ENCODE results near the gene SOS2. TPM values are rescaled to one million over a fixed set of nuclear protein-coding genes. Genes with fewer than 3 reads are reported as not detected.

Gene SOS2
- total and polyA plus RNA-seq, 2 of the 8 experiments (the other 6 are each of a cell fraction or from before 2014, with no cell fraction given) = 2.8 to 12.7 TPM

DNA sequence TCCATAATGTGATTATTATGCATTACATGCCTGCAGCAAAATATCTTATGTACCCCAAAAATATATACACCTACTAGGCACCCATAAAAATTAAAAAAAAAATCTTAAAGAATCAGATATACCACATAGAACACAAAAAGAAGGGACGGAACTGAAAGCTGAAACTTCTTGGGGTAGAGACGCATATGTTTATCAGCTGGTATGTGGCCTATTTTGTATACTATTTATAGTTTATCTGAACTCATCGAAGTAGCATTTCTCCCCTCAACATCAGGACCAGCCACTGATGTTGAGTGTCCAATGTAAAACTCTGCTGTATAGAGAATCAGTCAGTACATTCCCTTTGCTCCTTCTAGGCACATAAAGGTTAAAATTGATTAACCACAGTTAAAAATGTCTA, 22.9 kb upstream of the SOS2 start:
- H2BK120ac ChIP-seq (replicated peaks; ENCODE audit: low read depth, low read length) = no peak overlapping the region
- H4K8ac ChIP-seq (ENCODE audit: extremely low read depth, insufficient read depth, low read length) = no peak overlapping the region
- H3K56ac ChIP-seq (replicated peaks; ENCODE audit: insufficient read length, low read depth, low read length) = no peak overlapping the region
- H2AFZ ChIP-seq (ENCODE audit: low read length) = no peak overlapping the region
- no peaks in the 10 kb centered on the region for H4K20me1 ChIP-seq (replicated peaks in 1 of 2; ENCODE audit: control insufficient read depth in 1 of 2, insufficient read depth in 2 of 2, low read length in 2 of 2)
- DNase-seq (ENCODE audit: low read depth in 1 of 2, low spot score in 2 of 2) (no peak), FAIRE-seq (no peak)
- H2BK15ac ChIP-seq (ENCODE audit: low read length) = no peak overlapping the region
- no peaks in the 10 kb centered on the region for H3K9me3 ChIP-seq (ENCODE audit: insufficient read depth in 2 of 2, low read depth in 1 of 2, low read length in 1 of 2)
- H3K18ac ChIP-seq (ENCODE audit: extremely low read depth, low read length) = no peak overlapping the region
- no peak overlapping the region for H3K4me3 ChIP-seq (ENCODE audit: extremely low read depth in 1 of 4, insufficient read depth in 2 of 4, low read depth in 3 of 4, low read length in 4 of 4)
- H2AK5ac ChIP-seq (ENCODE audit: low read depth, low read length) = no peak overlapping the region
- H3K4me1 ChIP-seq (replicated peaks in 1 of 4; ENCODE audit: control insufficient read depth in 3 of 4, insufficient read depth in 4 of 4, low read length in 3 of 4) = no peaks in the 10 kb centered on the region
- 92% methylated on average over 3 of the region's 3 CpGs; no CpG with 5 or more reads in 1 of the 2 experiments for WGBS, 2 experiments (ENCODE audit: extremely low coverage in 1 of 2, insufficient coverage in 1 of 2, insufficient read length in 1 of 2, insufficient replicate concordance in 2 of 2, low coverage in 1 of 2, low lambda C conversion rate in 2 of 2, missing lambda C conversion rate in 1 of 2)
- no peak overlapping the region for H3K14ac ChIP-seq (ENCODE audit: insufficient read length)
- no peaks in the 10 kb centered on the region for H3K79me2 ChIP-seq (ENCODE audit: control insufficient read depth in 1 of 2, insufficient read depth in 2 of 2, low read length in 2 of 2)
- H3K36me3 ChIP-seq (ENCODE audit: control insufficient read depth in 2 of 4, insufficient read depth in 4 of 4, low read length in 3 of 4) = peaks cover 0 to 5% (median 2%) of the 10 kb centered on the region in 4 experiments; a peak in 4 of 8 replicates
- H3K27ac ChIP-seq (ENCODE audit: low read depth, low read length) = no peak overlapping the region
- H3K79me1 ChIP-seq (ENCODE audit: low read depth, low read length) = no peaks in the 10 kb centered on the region; the same call in 1 of the 2 replicates
- no peaks in the 10 kb centered on the region for H3K23me2 ChIP-seq (ENCODE audit: low read depth, low read length)
- H4K5ac ChIP-seq (ENCODE audit: insufficient read length, low read depth, low read length) = no peak overlapping the region
- no peak overlapping the region for H3K4ac ChIP-seq (replicated peaks; ENCODE audit: insufficient read length, low read depth, low read length)
- no peak overlapping the region for H2BK5ac ChIP-seq (ENCODE audit: low read depth, low read length)
- H3K23ac ChIP-seq (ENCODE audit: insufficient read length) = no peak overlapping the region
- H2BK20ac ChIP-seq (ENCODE audit: low read length) = no peak overlapping the region
- H4K91ac ChIP-seq (replicated peaks; ENCODE audit: insufficient read length, low read length) = no peak overlapping the region
- no peak overlapping the region for H3K9ac ChIP-seq (replicated peaks in 1 of 4; ENCODE audit: extremely low read depth in 1 of 4, low read depth in 3 of 4, low read length in 3 of 4)
- ChIA-PET POLR2A (ENCODE audit: partially characterized antibody) (interaction anchor here (0.6 kb wide), 1 partner anchor 277 kb away, joined by 3 read pairs; no protein-coding TSS in a partner anchor), CTCF (ENCODE audit: partially characterized antibody) (interaction anchor here (0.6 kb wide), 1 partner anchor 15 kb away, joined by 3 read pairs; no protein-coding TSS in a partner anchor)
- H3K4me2 ChIP-seq (ENCODE audit: insufficient read depth in 1 of 2, low read depth in 2 of 2, low read length in 2 of 2) = no peak overlapping the region
- H3K27me3 ChIP-seq (replicated peaks in 1 of 4; ENCODE audit: control insufficient read depth in 3 of 4, extremely low read depth in 1 of 4, insufficient read depth in 3 of 4, low read length in 3 of 4) = no peaks in the 10 kb centered on the region
- no peak overlapping the region for H2BK12ac ChIP-seq (ENCODE audit: low read depth, low read length)
- TF ChIP-seq TAF1 (IDR thresholded peaks at IDR 0.05; ENCODE audit: low read depth, low read length) (no peak), BRCA1 (IDR thresholded peaks at IDR 0.05; ENCODE audit: low read depth, low read length) (no peak), JUN (IDR thresholded peaks at IDR 0.05; ENCODE audit: low read depth, low read length) (no peak), RXRA (IDR thresholded peaks at IDR 0.05; ENCODE audit: insufficient read depth, low read depth, low read length) (no peak), POLR2AphosphoS5 (IDR thresholded peaks at IDR 0.05; ENCODE audit: low read depth, low read length) (no peak), TBP (IDR thresholded peaks at IDR 0.05; ENCODE audit: low read depth, low read length) (no peak), SIN3A (conservative IDR thresholded peaks at IDR 0.05 in 1 of 2, IDR thresholded peaks at IDR 0.05 in 1 of 2; ENCODE audit: low read depth in 1 of 2, low read length in 2 of 2) (no peak), JUND (IDR thresholded peaks at IDR 0.05; ENCODE audit: low read length) (no peak), EGR1 (IDR thresholded peaks at IDR 0.05; ENCODE audit: borderline replicate concordance, low read depth, low read length) (no peak), CBX8 (IDR thresholded peaks at IDR 0.05; ENCODE audit: borderline replicate concordance, low read depth, low read length) (no peak), CTBP2 (IDR thresholded peaks at IDR 0.05; ENCODE audit: borderline replicate concordance, insufficient read depth, insufficient read length, low read length) (no peak), ZNF274 (IDR thresholded peaks at IDR 0.05; ENCODE audit: borderline replicate concordance, extremely low read depth, low read length) (no peak)
- TF ChIP-seq, protein P1, sequence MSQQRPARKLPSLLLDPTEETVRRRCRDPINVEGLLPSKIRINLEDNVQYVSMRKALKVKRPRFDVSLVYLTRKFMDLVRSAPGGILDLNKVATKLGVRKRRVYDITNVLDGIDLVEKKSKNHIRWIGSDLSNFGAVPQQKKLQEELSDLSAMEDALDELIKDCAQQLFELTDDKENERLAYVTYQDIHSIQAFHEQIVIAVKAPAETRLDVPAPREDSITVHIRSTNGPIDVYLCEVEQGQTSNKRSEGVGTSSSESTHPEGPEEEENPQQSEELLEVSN (IDR thresholded peaks at IDR 0.05) = no peak
- TF ChIP-seq, protein P2, sequence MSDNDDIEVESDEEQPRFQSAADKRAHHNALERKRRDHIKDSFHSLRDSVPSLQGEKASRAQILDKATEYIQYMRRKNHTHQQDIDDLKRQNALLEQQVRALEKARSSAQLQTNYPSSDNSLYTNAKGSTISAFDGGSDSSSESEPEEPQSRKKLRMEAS (IDR thresholded peaks at IDR 0.05) = no peak

Measured in H1 (cell line).